Mucosa of descending colon (tissue), 3 donors: ENCODE measurements around the gene MRPL22. TPM values are rescaled to one million over a fixed set of nuclear protein-coding genes. Genes with fewer than 3 reads are reported as not detected.
A peak's percentile ranks its signal among the peaks of the same experiment; 100 is the strongest.

Source experiments
- ATAC-seq: fragments of 200-7000 bp; cut with Tn5 transposase; one replicate; pipeline ENCODE4 v1.9.1; 2020; ENCODE audit warnings: mild to moderate bottlenecking, moderate library complexity
- DNase-seq, 3 donors: peaks; one replicate each; pipeline ENCODE4 v3.0.0-alpha.2; 2020
- H3K36me3 ChIP-seq: fragments of 200-600 bp; one replicate; pipeline ENCODE4 v1.8.0; 2021; ENCODE audit warnings: low read depth, mild to moderate bottlenecking
- H3K4me1 ChIP-seq: fragments of 200-600 bp; one replicate; pipeline ENCODE4 v1.8.0; 2021; ENCODE audit warnings: low read depth, mild to moderate bottlenecking
- H3K4me3 ChIP-seq: fragments of 200-600 bp; one replicate; pipeline ENCODE4 v1.8.0; 2021; ENCODE audit warnings: mild to moderate bottlenecking
- H3K9me3 ChIP-seq: fragments of 200-600 bp; one replicate; pipeline ENCODE4 v1.8.0; 2021; ENCODE audit warnings: mild to moderate bottlenecking
- CTCF ChIP-seq: fragments of 200-600 bp; IDR thresholded peaks from one replicate; pipeline ENCODE4 v1.8.0; 2022; ENCODE audit warnings: antibody characterized with exemption, mild to moderate bottlenecking
- intact Hi-C, 2 donors: fragments of 100-400 bp; cut with DNase I in 1 of 2; cut with micrococcal nuclease in 1 of 2; formaldehyde crosslinking; loops; one replicate each; pipeline versions ENCODE4 v1.11.0 to v1.11.1; 2022; cut with DNase I, micrococcal nuclease
- total RNA-seq, 3 donors: library from RNA; stranded (reverse); fragmentation: NEBNext Ultra II Directional in 2 of 3; extraction: Animal tissue kit (Norgen Biotek cat#: 25700) in 2 of 3; gene quantifications; one replicate each; pipeline versions ENCODE4 v1.2.1 to v1.2.4, GENCODE V29; 2021 to 2023
- donor health status: DM: no; HTN: no; CAD: no; lungs with moderate emphysema.
- donor health status: DM: no; HTN: no; CAD: no.
- donor health status: DM: no; HTN: yes; CAD: no.

Gene MRPL22
- total RNA-seq, 3 donors from 2014 or later, result 30.0 to 50.9 (median 36.0) TPM

- Histone ChIP-seq H3K4me3 (no peak overlapping the region), H3K9me3 (no peaks in the 10 kb centered on the region), H3K36me3 (no peaks in the 10 kb centered on the region), H3K4me1 (peaks cover 15% of the 10 kb centered on the region)
- DNase-seq (no peak), ATAC-seq (no peak)
- intact Hi-C loops, result no loop called here
- peak; percentile 46 for TF ChIP-seq CTCF
Measured at GRCh38 chr5:154945695-154946301, 4.9 kb downstream of the MRPL22 start.

- no peak overlapping the region for H3K4me3 ChIP-seq
- intact Hi-C loops, result no loop called here
- no peaks in the 10 kb centered on the region for H3K36me3 ChIP-seq
- peaks cover 4% of the 10 kb centered on the region for H3K4me1 ChIP-seq
- ATAC-seq (no peak), DNase-seq (no peak)
- no peak for TF ChIP-seq CTCF
- H3K9me3 ChIP-seq, result no peaks in the 10 kb centered on the region
Measured at GRCh38 chr5:154947778-154948177, 6.9 kb downstream of the MRPL22 start.

GRCh38 chr5:154948313-154948712, 7.4 kb downstream of the MRPL22 start:
- TF ChIP-seq CTCF, result no peak
- no peak for ATAC-seq
- H3K4me3 ChIP-seq, result no peak overlapping the region
- peaks cover 4% of the 10 kb centered on the region for H3K4me1 ChIP-seq
- intact Hi-C loops, result no loop called here
- no peak for DNase-seq
- no peaks in the 10 kb centered on the region for H3K9me3 ChIP-seq
- no peaks in the 10 kb centered on the region for H3K36me3 ChIP-seq

- ATAC-seq, result no peak
Measured at GRCh38 chr5:154949781-154950180, 8.9 kb downstream of the MRPL22 start.

GRCh38 chr5:154956712-154957111, 15.8 kb downstream of the MRPL22 start:
- Histone ChIP-seq H3K9me3 (no peaks in the 10 kb centered on the region), H3K36me3 (no peaks in the 10 kb centered on the region), H3K4me3 (no peak overlapping the region), H3K4me1 (no peaks in the 10 kb centered on the region)
- intact Hi-C loops, result no loop called here
- no peak for ATAC-seq
- DNase-seq, result no peak
- TF ChIP-seq CTCF, result no peak

More at GRCh38 chr5:154949781-154950180, 8.9 kb downstream of the MRPL22 start:
- intact Hi-C loops, result no loop called here
- DNase-seq, result no peak
- no peaks in the 10 kb centered on the region for H3K9me3 ChIP-seq
- H3K4me1 ChIP-seq, result peaks cover 4% of the 10 kb centered on the region
- H3K4me3 ChIP-seq, result no peak overlapping the region
- no peaks in the 10 kb centered on the region for H3K36me3 ChIP-seq
- TF ChIP-seq CTCF, result no peak

- Histone ChIP-seq H3K4me3 (no peak overlapping the region), H3K9me3 (no peaks in the 10 kb centered on the region), H3K36me3 (no peaks in the 10 kb centered on the region), H3K4me1 (no peaks in the 10 kb centered on the region)
- no peak for DNase-seq
- intact Hi-C loops, result no loop called here
- TF ChIP-seq CTCF, result no peak
- ATAC-seq, result no peak
Measured at GRCh38 chr5:154962494-154962893, 21.6 kb downstream of the MRPL22 start.
